HepG2 (cell line): ENCODE results near the gene FCHO1. TPM values are rescaled to one million over a fixed set of nuclear protein-coding genes. Genes with fewer than 3 reads are reported as not detected.
A peak's percentile ranks its signal among the peaks of the same experiment; 100 is the strongest.

Source experiments
- ATF7 ChIP-seq, 2 experiments: fragments of 450-650 bp in 1 of 2; sonication (generic) in 1 of 2; formaldehyde crosslinking in 1 of 2; IDR thresholded peaks; 2 replicates each; pipeline versions ENCODE4 v1.4.0 to v1.6.1; 2016 to 2020; ENCODE audit warnings: antibody characterized with exemption in 1 of 2, mild to moderate bottlenecking in 1 of 2, missing genetic modification reagents in 1 of 2
- CC2D1A ChIP-seq: sonication (generic); formaldehyde crosslinking; IDR thresholded peaks from 2 replicates; pipeline ENCODE4 v1.8.1; 2023; ENCODE audit warnings: mild to moderate bottlenecking, missing genetic modification reagents
- CEBPB ChIP-seq: IDR thresholded peaks from 2 replicates; pipeline ENCODE4 v1.6.1; 2011; ENCODE audit warnings: low read depth, low read length, improper control_type of control experiment, borderline replicate concordance
- CHCHD3 ChIP-seq: sonication (generic); formaldehyde crosslinking; IDR thresholded peaks from 2 replicates; pipeline ENCODE4 v1.8.0; 2022; ENCODE audit warnings: mild to moderate bottlenecking, missing genetic modification reagents, moderate library complexity
- HNRNPL ChIP-seq: fragments of 200-400 bp; formaldehyde crosslinking; IDR thresholded peaks from 2 replicates; pipeline ENCODE4 v1.6.1; 2017; ENCODE audit warnings: mild to moderate bottlenecking, low read depth, low read length
- IRF2 ChIP-seq: IDR thresholded peaks from 2 replicates; pipeline ENCODE4 v1.6.1; 2018; ENCODE audit warnings: missing genetic modification reagents, missing compliant biosample characterization
- KLF12 ChIP-seq: sonication (generic); formaldehyde crosslinking; IDR thresholded peaks from 2 replicates; pipeline ENCODE4 v1.4.0; 2020; ENCODE audit warnings: missing genetic modification reagents, borderline replicate concordance
- PATZ1 ChIP-seq: sonication (generic); formaldehyde crosslinking; IDR thresholded peaks from 2 replicates; pipeline ENCODE4 v1.4.0; 2020; ENCODE audit warnings: missing genetic modification reagents
- SALL1 ChIP-seq: sonication (generic); formaldehyde crosslinking; IDR thresholded peaks from 2 replicates; pipeline ENCODE4 v1.8.0; 2022; ENCODE audit warnings: mild to moderate bottlenecking, missing genetic modification reagents
- SP1 ChIP-seq, 2 experiments: fragments of 450-650 bp in 1 of 2; sonication (generic) in 1 of 2; formaldehyde crosslinking in 1 of 2; IDR thresholded peaks; 2 replicates each; pipeline versions ENCODE4 v1.4.0 to v1.6.1; 2016 to 2020; ENCODE audit warnings: missing genetic modification reagents in 1 of 2
- SP2 ChIP-seq: sonication (generic); formaldehyde crosslinking; IDR thresholded peaks from 2 replicates; pipeline ENCODE4 v1.5.1; 2020; ENCODE audit warnings: mild to moderate bottlenecking, missing genetic modification reagents
- TFDP1 ChIP-seq: IDR thresholded peaks from 2 replicates; pipeline ENCODE4 v1.6.1; 2016; ENCODE audit warnings: missing compliant biosample characterization, missing genetic modification reagents, borderline replicate concordance
- ZFP36 ChIP-seq: fragments of 150-350 bp; IDR thresholded peaks from 2 replicates; pipeline ENCODE4 v1.6.1; 2018; ENCODE audit warnings: borderline replicate concordance, low read length, low read depth; ENCODE audit not compliant: partially characterized antibody
- ZFP90 ChIP-seq: sonication (generic); formaldehyde crosslinking; IDR thresholded peaks from 2 replicates; pipeline ENCODE4 v1.8.0; 2022; ENCODE audit warnings: missing genetic modification reagents, mild to moderate bottlenecking, inconsistent platforms, borderline replicate concordance
- ZNF704 ChIP-seq: sonication (generic); formaldehyde crosslinking; IDR thresholded peaks from 2 replicates; pipeline ENCODE4 v1.8.1; 2023; ENCODE audit warnings: mild to moderate bottlenecking, inconsistent platforms, moderate library complexity, missing genetic modification reagents, borderline replicate concordance
- ZNF770 ChIP-seq: sonication (generic); formaldehyde crosslinking; IDR thresholded peaks from 2 replicates; pipeline ENCODE4 v1.5.0; 2020; ENCODE audit warnings: mild to moderate bottlenecking, missing genetic modification reagents
- polyA plus RNA-seq, 8 experiments: library from polyadenylated mRNA; depleted of rRNA in 3 of 8; stranded (reverse) in 7 of 8; unstranded in 1 of 8; fragments of >200 nt; fragmentation: Illumina TruSeq in 4 of 8; extraction: Trizol in 4 of 8; gene quantifications; 2 replicates each; pipeline versions ENCODE4 v1.2.1 to v1.2.3, GENCODE V29; 2011 to 2016; ENCODE audit warnings: low read depth in 4 of 8, missing spikeins in 1 of 8, mixed read lengths in 1 of 8; ENCODE audit not compliant: insufficient read depth in 1 of 8
- total RNA-seq, 5 experiments: library from RNA; depleted of rRNA; stranded (reverse); fragments of >200 nt; fragmentation: Illumina TruSeq; extraction: Trizol; gene quantifications; 2 replicates each; pipeline ENCODE4 v1.2.3, GENCODE V29; 2016; ENCODE audit warnings: low read depth in 1 of 5
- TF ChIP-seq, protein P1 (sequence below): sonication (generic); formaldehyde crosslinking; IDR thresholded peaks from 2 replicates; pipeline ENCODE4 v1.5.0; 2020; ENCODE audit warnings: missing genetic modification reagents

Gene FCHO1
- total and polyA plus RNA-seq, 2 of the 13 experiments (the other 11 are each of a cell fraction or from before 2014, with no cell fraction given), result 1.3 to 3.1 TPM

GRCh38 chr19:17747205-17748098, 3.8 kb upstream of the FCHO1 start (continued):
- no peak for TF ChIP-seq ZNF770 (CRISPR knock-in tag)
- TF ChIP-seq, protein P1, sequence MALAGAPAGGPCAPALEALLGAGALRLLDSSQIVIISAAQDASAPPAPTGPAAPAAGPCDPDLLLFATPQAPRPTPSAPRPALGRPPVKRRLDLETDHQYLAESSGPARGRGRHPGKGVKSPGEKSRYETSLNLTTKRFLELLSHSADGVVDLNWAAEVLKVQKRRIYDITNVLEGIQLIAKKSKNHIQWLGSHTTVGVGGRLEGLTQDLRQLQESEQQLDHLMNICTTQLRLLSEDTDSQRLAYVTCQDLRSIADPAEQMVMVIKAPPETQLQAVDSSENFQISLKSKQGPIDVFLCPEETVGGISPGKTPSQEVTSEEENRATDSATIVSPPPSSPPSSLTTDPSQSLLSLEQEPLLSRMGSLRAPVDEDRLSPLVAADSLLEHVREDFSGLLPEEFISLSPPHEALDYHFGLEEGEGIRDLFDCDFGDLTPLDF (CRISPR knock-in tag), result 0 out of 2 replicates have a peak, but pooled peaks have one; percentile 37
- no peak for TF ChIP-seq HNRNPL
- TF ChIP-seq CHCHD3 (CRISPR knock-in tag), result no peak
- peak; percentile 71 for TF ChIP-seq ZFP36
- TF ChIP-seq CC2D1A, result no peak
- TF ChIP-seq TFDP1 (CRISPR knock-in tag), result peak; percentile 50; the same call in 1 of the 2 replicates
- TF ChIP-seq SALL1 (CRISPR knock-in tag), result 0 out of 2 replicates have a peak, but pooled peaks have one; percentile 34
- TF ChIP-seq ZFP90 (CRISPR knock-in tag), result peak; percentile 58; the same call in 1 of the 2 replicates
- peak; percentile 72 for TF ChIP-seq PATZ1 (CRISPR knock-in tag)
- TF ChIP-seq SP2 (CRISPR knock-in tag), result peak; percentile 89
- TF ChIP-seq IRF2 (CRISPR knock-in tag), result no peak
- TF ChIP-seq CEBPB, result peak; percentile 39; the same call in 1 of the 2 replicates
- TF ChIP-seq ATF7 (IDR thresholded peaks at IDR 0.05), result no peak
- TF ChIP-seq ATF7 (CRISPR knock-in tag; IDR thresholded peaks at IDR 0.05), result no peak
- 0 out of 2 replicates have a peak, but pooled peaks have one; percentile 32 for TF ChIP-seq KLF12 (CRISPR knock-in tag)
- TF ChIP-seq ZNF704, result 0 out of 2 replicates have a peak, but pooled peaks have one; percentile 60
- TF ChIP-seq SP1 (IDR thresholded peaks at IDR 0.05), result no peak
- peak; percentile 85 for TF ChIP-seq SP1 (CRISPR knock-in tag; IDR thresholded peaks at IDR 0.05)
